BLaER1 (cell line): ENCODE data around the gene SULT2B1.
"Not testable (repeated sequence)": the region's sequence is repeated elsewhere in the genome, so short reads cannot be mapped to it uniquely, and the experiment has no call there.

Experiments
- H3K27ac ChIP-seq: shearing (Covaris generic); formaldehyde crosslinking; 2 replicates; pipeline ENCODE4 v1.8.1; 2022
- H3K27me3 ChIP-seq: shearing (Covaris generic); formaldehyde crosslinking; 2 replicates; pipeline ENCODE4 v1.8.1; 2022
- H3K36me3 ChIP-seq: shearing (Covaris generic); formaldehyde crosslinking; 2 replicates; pipeline ENCODE4 v1.8.1; 2022
- H3K4me1 ChIP-seq: shearing (Covaris generic); formaldehyde crosslinking; 2 replicates; pipeline ENCODE4 v1.8.1; 2022
- H3K4me2 ChIP-seq: shearing (Covaris generic); formaldehyde crosslinking; 2 replicates; pipeline ENCODE4 v1.8.1; 2022
- H3K4me3 ChIP-seq: shearing (Covaris generic); formaldehyde crosslinking; 2 replicates; pipeline ENCODE4 v1.8.1; 2022
- H3K9ac ChIP-seq: shearing (Covaris generic); formaldehyde crosslinking; 2 replicates; pipeline ENCODE4 v1.8.1; 2022
- H3K9me3 ChIP-seq: shearing (Covaris generic); formaldehyde crosslinking; 2 replicates; pipeline ENCODE4 v1.8.1; 2022
- H4K20me1 ChIP-seq: shearing (Covaris generic); formaldehyde crosslinking; 2 replicates; pipeline ENCODE4 v1.8.1; 2022
- Cebpa-rat ChIP-seq: shearing (Covaris generic); IDR thresholded peaks from 2 replicates; pipeline ENCODE4 v1.8.1; 2022

Gene SULT2B1

DNA sequence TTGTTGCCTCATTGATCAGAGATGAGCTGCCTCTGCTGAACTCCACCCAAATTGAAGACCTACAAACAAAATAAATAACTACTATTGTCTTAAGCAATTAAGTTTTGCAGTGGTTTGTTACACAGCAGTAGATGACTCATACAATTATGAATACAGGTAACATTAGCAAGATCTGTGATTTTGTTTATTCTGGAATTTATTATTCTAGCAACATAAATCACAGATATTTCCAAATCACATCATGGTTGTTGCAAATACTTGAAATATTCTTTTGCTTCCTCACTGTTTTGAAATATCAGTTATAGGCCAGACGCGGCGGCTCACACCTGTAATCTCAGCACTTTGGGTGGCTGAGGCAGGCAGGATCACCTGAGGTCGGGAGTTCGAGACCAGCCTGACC lies 27.2 kb upstream of the SULT2B1 start:
- H3K27ac ChIP-seq: no peak overlapping the region
- no peaks in the 10 kb centered on the region for H3K27me3 ChIP-seq
- no peaks in the 10 kb centered on the region for H3K36me3 ChIP-seq
- no peak overlapping the region for H3K4me3 ChIP-seq
- peaks cover 4% of the 10 kb centered on the region; the same call in 1 of the 2 replicates for H3K4me1 ChIP-seq
- no peak for TF ChIP-seq Cebpa-rat
- no peaks in the 10 kb centered on the region for H4K20me1 ChIP-seq
- no peak overlapping the region for H3K4me2 ChIP-seq
- H3K9me3 ChIP-seq: peaks cover 50% of the 10 kb centered on the region
- no peak overlapping the region for H3K9ac ChIP-seq

DNA sequence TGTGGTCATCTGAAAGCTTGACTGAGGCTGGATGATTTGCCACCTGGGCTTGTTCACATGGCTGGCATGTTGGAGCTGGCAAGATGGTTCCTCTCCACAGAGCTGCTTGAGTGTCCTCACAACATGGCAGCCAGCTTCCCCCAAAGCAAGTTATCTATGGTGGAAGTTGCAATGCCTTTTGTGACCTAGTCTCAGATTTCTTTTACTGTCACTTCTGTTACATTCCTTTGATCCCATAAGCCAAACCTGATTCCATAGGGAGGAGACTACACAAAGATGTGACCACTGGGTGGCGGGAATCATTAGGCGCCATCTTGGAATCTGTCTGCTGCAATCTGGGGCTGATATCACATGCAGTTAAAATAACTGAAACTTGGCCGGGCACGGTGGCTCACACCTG lies 22.8 kb upstream of the SULT2B1 start:
- no peak overlapping the region for H3K9ac ChIP-seq
- H3K27me3 ChIP-seq: no peaks in the 10 kb centered on the region
- no peaks in the 10 kb centered on the region for H4K20me1 ChIP-seq
- H3K36me3 ChIP-seq: no peaks in the 10 kb centered on the region
- H3K4me2 ChIP-seq: no peak overlapping the region
- peaks cover 47% of the 10 kb centered on the region for H3K9me3 ChIP-seq
- no peak for TF ChIP-seq Cebpa-rat
- H3K4me3 ChIP-seq: no peak overlapping the region
- no peak overlapping the region for H3K27ac ChIP-seq
- no peaks in the 10 kb centered on the region for H3K4me1 ChIP-seq

DNA sequence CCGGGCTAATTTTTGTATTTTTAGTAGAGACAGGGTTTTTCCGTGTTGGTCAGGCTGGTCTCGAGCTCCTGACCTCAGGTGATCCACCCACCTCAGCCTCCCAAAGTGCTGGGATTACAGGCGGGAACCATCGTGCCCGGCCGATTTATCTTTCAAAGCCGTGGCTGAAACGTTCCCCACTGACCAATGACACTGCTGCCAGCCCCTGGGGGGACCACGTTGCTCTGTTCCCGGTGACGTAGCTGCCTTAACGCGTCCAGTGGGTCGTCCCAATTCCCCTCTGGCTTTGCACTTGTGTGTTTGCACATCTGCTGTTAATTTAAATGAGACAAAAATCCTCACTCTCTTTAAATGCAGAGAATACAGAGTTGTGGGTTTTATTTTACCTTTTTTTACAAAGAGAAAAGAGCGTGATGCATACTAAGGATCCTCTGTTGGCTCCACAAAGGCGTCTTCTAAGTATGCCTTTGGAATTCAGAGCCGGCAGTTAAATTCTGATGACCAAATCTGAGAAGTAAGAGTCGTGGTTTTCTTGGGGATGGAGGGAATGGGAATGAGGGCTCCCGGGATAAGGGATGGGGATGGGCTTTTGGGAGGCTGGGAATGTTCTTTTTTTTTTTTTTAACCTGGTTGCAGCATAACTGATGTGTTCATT lies 21.8 kb upstream of the SULT2B1 start:
- Histone ChIP-seq H3K4me3 (no peak overlapping the region), H4K20me1 (no peaks in the 10 kb centered on the region), H3K27ac (no peak overlapping the region), H3K9ac (no peak overlapping the region), H3K4me1 (no peaks in the 10 kb centered on the region), H3K9me3 (peaks cover 37% of the 10 kb centered on the region), H3K4me2 (no peak overlapping the region), H3K36me3 (no peaks in the 10 kb centered on the region), H3K27me3 (no peaks in the 10 kb centered on the region)
- TF ChIP-seq Cebpa-rat: no peak

DNA sequence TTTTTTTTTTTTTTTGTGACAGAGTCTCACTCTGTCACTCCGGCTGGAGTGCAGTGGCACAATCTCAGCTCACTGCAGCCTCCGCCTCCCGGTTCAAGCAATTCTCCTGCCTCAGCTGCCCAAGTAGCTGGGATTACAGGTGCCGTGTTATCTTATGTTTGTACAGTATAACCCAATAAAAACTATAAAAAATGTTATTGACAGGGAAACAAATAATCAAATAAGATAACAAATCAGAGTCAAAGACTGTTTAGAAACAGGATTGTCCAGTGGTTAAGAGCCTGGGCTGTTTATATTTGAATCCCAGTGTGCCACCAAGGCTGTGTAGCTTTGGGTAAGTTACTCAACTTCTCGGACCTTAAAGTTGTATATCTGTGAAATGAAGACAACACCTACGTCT lies 21.2 kb upstream of the SULT2B1 start:
- H3K27ac ChIP-seq: no peak overlapping the region
- H3K4me3 ChIP-seq: no peak overlapping the region
- H3K4me1 ChIP-seq: no peaks in the 10 kb centered on the region
- no peaks in the 10 kb centered on the region for H3K27me3 ChIP-seq
- no peak overlapping the region for H3K9ac ChIP-seq
- no peak for TF ChIP-seq Cebpa-rat
- H3K9me3 ChIP-seq: peaks cover 36% of the 10 kb centered on the region
- H4K20me1 ChIP-seq: no peaks in the 10 kb centered on the region
- no peaks in the 10 kb centered on the region for H3K36me3 ChIP-seq
- H3K4me2 ChIP-seq: no peak overlapping the region

DNA sequence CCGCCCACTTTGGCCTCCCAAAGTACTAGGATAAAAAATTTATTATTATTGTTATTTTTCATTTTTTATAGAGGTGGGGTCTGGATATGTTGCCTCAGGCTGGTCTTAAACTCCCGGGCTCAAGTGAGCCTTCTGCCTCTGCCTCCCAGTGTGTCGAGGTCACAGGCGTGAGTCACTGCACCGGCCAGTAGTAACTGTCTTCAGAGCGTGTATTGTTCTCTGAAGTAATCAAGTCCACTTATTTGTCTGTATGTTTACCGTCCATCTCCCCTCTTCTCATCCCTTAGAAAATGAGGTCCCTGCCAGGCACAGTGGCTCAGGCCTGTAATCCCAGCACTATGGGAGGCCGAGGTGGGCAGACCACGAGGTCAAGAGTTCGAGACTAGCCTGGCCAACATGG lies 18.2 kb upstream of the SULT2B1 start:
- Histone ChIP-seq H3K4me2 (no peak overlapping the region), H4K20me1 (no peaks in the 10 kb centered on the region), H3K4me3 (no peak overlapping the region), H3K4me1 (peaks cover 4% of the 10 kb centered on the region; the same call in 1 of the 2 replicates), H3K27ac (no peak overlapping the region), H3K9me3 (peaks cover 10% of the 10 kb centered on the region), H3K36me3 (no peaks in the 10 kb centered on the region), H3K9ac (no peak overlapping the region), H3K27me3 (no peaks in the 10 kb centered on the region)
- TF ChIP-seq Cebpa-rat: no peak

DNA sequence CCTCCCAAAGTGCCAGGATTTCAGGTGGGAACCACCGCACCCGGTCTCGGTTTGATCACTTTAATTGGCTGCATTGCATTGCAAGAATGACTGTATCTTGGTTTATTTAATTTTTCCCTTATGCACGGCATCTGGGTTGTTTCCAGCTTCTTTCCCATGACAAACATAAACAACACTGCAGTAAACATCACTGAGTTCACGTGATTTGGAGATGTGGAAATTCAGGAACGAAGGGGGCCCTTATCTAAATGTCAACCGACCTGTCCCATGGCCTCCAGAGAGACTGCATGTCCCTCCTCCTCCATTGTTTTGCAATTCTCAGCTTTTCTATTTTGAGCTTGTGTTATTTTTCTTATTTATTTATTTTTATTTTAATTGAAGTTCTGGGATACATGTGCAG lies 14.4 kb upstream of the SULT2B1 start:
- no peaks in the 10 kb centered on the region for H3K27me3 ChIP-seq
- H3K27ac ChIP-seq: no peak overlapping the region
- no peak overlapping the region for H3K9ac ChIP-seq
- TF ChIP-seq Cebpa-rat: no peak
- no peak overlapping the region for H3K4me2 ChIP-seq
- peaks cover 4% of the 10 kb centered on the region; the same call in 1 of the 2 replicates for H3K4me1 ChIP-seq
- H4K20me1 ChIP-seq: no peaks in the 10 kb centered on the region
- H3K9me3 ChIP-seq: no peaks in the 10 kb centered on the region
- H3K36me3 ChIP-seq: no peaks in the 10 kb centered on the region
- no peak overlapping the region for H3K4me3 ChIP-seq

DNA sequence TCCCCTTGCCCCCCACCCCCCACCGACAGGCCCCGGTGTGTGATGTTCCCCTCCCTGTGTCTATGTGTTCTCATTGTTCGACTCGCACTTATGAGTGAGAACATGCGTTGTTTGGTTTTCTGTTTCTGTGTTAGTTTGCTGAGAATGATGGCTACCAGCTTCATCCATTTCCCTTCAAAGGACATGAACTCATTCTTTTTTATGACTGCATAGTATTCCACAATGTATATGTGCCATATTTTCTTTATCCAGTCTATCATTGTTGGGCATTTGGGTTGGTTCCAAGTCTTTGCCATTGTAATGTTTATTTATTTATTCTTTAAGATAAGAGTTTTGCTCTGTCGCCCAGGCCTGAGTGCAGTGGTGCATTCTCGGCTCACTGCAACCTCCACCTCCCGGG lies 13.9 kb upstream of the SULT2B1 start:
- not testable (repeated sequence) for H3K9me3 ChIP-seq, H3K27ac ChIP-seq, H3K9ac ChIP-seq, H3K27me3 ChIP-seq, H4K20me1 ChIP-seq, H3K36me3 ChIP-seq, H3K4me1 ChIP-seq, H3K4me3 ChIP-seq, H3K4me2 ChIP-seq

DNA sequence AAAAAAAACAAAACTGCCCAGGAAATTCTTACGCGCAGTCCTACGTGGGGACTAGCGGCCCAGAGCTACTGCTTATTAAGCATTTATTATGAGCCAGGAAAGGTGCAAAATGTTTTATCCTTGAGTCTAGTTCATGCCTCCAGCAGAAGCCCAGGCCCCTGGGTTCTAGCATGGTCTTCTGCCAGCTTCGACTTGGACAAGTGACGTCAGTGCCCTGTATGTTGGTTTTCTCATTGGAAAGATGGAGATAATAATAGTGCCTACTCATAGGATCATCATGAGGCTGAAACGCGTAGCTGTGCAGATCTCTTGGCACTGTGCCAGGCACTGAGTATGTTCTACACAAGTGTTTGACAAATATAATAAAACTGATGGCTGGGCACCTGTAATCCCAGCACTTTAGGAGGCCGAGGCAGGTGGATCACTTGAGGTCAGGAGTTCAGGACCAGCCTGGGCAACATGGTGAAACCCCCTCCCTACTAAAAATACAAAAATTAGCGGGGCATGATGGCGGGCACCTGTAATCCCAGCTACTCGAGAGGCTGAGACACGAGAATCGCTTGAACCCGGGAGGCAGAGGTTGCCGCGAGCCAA lies 12.4 kb upstream of the SULT2B1 start:
- no peak overlapping the region for H3K27ac ChIP-seq
- no peak overlapping the region for H3K4me2 ChIP-seq
- H3K9ac ChIP-seq: no peak overlapping the region

DNA sequence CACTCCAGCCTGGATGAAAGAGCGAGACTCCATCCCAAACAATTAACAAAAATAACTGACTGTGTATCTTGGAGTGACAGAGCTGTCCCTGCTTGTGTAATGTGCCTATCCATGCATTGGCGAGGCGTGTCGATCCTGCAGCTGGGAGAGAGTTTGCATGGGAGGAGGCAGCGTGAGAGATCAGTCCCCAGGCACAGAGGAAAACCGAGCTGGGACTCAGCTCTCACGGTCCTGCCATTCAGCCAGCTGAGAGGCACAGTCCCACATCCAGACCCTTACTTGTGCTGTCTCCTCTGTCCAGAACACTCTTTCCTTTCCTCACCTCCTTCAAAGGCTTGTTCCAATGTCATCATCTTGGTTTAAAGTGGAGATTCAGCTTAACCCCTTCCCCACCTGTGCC lies 11.9 kb upstream of the SULT2B1 start:
- no peaks in the 10 kb centered on the region for H3K27me3 ChIP-seq
- no peak overlapping the region for H3K4me2 ChIP-seq
- no peaks in the 10 kb centered on the region for H4K20me1 ChIP-seq
- no peak overlapping the region for H3K27ac ChIP-seq
- no peaks in the 10 kb centered on the region for H3K9me3 ChIP-seq
- H3K36me3 ChIP-seq: no peaks in the 10 kb centered on the region
- no peak overlapping the region for H3K4me3 ChIP-seq
- H3K4me1 ChIP-seq: peaks cover 13% of the 10 kb centered on the region
- no peak for TF ChIP-seq Cebpa-rat
- H3K9ac ChIP-seq: no peak overlapping the region

More for the DNA sequence above, 12.4 kb upstream of the SULT2B1 start:
- H3K4me1 ChIP-seq: peaks cover 13% of the 10 kb centered on the region
- H3K9me3 ChIP-seq: no peaks in the 10 kb centered on the region
- H3K4me3 ChIP-seq: no peak overlapping the region
- H4K20me1 ChIP-seq: no peaks in the 10 kb centered on the region
- H3K27me3 ChIP-seq: no peaks in the 10 kb centered on the region
- TF ChIP-seq Cebpa-rat: no peak
- no peaks in the 10 kb centered on the region for H3K36me3 ChIP-seq

DNA sequence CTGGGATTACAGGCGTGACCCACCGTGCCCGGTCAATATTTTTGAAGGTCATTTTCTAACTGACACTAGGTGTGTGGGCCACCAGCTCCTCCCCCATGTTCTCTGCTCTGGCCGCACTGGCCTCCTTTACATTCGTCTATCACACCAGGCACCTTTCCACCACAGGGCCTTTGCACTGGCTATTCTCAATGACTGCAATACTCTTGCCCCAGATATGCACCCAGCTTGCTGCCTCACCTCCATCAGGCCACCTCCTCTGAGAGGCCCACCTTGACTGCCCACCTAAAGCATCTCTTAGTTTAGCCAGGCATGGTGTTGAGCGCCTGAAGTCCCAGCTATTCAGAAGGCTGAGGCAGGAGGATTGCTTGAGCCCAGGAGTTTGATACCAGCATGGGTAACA lies 10.2 kb upstream of the SULT2B1 start:
- H4K20me1 ChIP-seq: no peaks in the 10 kb centered on the region
- no peak overlapping the region for H3K27ac ChIP-seq
- no peaks in the 10 kb centered on the region for H3K27me3 ChIP-seq
- H3K36me3 ChIP-seq: no peaks in the 10 kb centered on the region
- H3K4me3 ChIP-seq: no peak overlapping the region
- H3K4me2 ChIP-seq: no peak overlapping the region
- peaks cover 13% of the 10 kb centered on the region for H3K4me1 ChIP-seq
- no peaks in the 10 kb centered on the region for H3K9me3 ChIP-seq
- TF ChIP-seq Cebpa-rat: no peak
- H3K9ac ChIP-seq: no peak overlapping the region
